HEK293T (cell line): ENCODE data around the gene GBGT1.

Experiments used
- ARNT ChIP-seq: fragments of 450-650 bp; IDR thresholded peaks from 2 replicates; pipeline ENCODE4 v1.6.1; 2017; ENCODE audit warnings: mild to moderate bottlenecking
- FOXA1 ChIP-seq: fragments of 450-650 bp; IDR thresholded peaks from 2 replicates; pipeline ENCODE4 v1.6.1; 2016; ENCODE audit warnings: mild to moderate bottlenecking
- FOXK2 ChIP-seq: fragments of 450-650 bp; IDR thresholded peaks from 2 replicates; pipeline ENCODE4 v1.6.1; 2016; ENCODE audit warnings: mild to moderate bottlenecking
- FOXM1 ChIP-seq: fragments of 450-650 bp; IDR thresholded peaks from 2 replicates; pipeline ENCODE4 v1.6.1; 2017; ENCODE audit warnings: mild to moderate bottlenecking, borderline replicate concordance
- HDGF ChIP-seq: fragments of 450-650 bp; IDR thresholded peaks from 2 replicates; pipeline ENCODE4 v1.6.1; 2017; ENCODE audit warnings: antibody characterized with exemption, borderline replicate concordance
- L3MBTL2 ChIP-seq: fragments of 450-650 bp; conservative IDR thresholded peaks from 2 replicates; pipeline ENCODE4 v1.6.1; 2016; ENCODE audit warnings: mild to moderate bottlenecking
- SP1 ChIP-seq: fragments of 450-650 bp; IDR thresholded peaks from 2 replicates; pipeline ENCODE4 v1.6.1; 2017
- SUZ12 ChIP-seq: fragments of 450-650 bp; IDR thresholded peaks from 2 replicates; pipeline ENCODE4 v1.6.1; 2016; ENCODE audit warnings: mild to moderate bottlenecking
- TARDBP ChIP-seq: fragments of 450-650 bp; IDR thresholded peaks from 2 replicates; pipeline ENCODE4 v1.6.1; 2016
- ZNF384 ChIP-seq: fragments of 450-650 bp; IDR thresholded peaks from 2 replicates; pipeline ENCODE4 v1.6.1; 2016

- TF ChIP-seq TARDBP (no peak), FOXM1 (no peak), FOXK2 (no peak), ZNF384 (no peak), SP1 (no peak), HDGF (no peak), L3MBTL2 (no peak), SUZ12 (no peak), FOXA1 (no peak), ARNT (no peak)
These were observed 39.4 kb downstream of the GBGT1 start for GRCh38 chr9:133124123-133124906.
